Measurements from ENCODE around the gene USP10. TPM values are rescaled to one million over a fixed set of nuclear protein-coding genes. Genes with fewer than 3 reads are reported as not detected.
A peak's percentile ranks its signal among the peaks of the same experiment; 100 is the strongest.
"Not testable (repeated sequence)": the region's sequence is repeated elsewhere in the genome, so short reads cannot be mapped to it uniquely, and the experiment has no call there.

Gene USP10
- total and polyA plus RNA-seq, 5 experiments from 2014 or later = 61.3 to 89.8 (median 80.7) TPM

GRCh38 chr16:84724606-84725309, 25.0 kb downstream of the USP10 start:
- POLR2A ChIA-PET = interaction anchor here (0.8 to 1.4 kb wide), 3 partner anchors 11 to 102 kb away, joined by 3 to 4 read pairs (median 4); no protein-coding TSS in a partner anchor
- no peaks in the 10 kb centered on the region for H3K27me3 Mint-ChIP-seq
- peak overlapping the region in 7 of 10 donors; percentile 5 to 87 (median 72) for H3K27ac Mint-ChIP-seq
- H3K9me3 Mint-ChIP-seq = no peaks in the 10 kb centered on the region
- peaks cover 38 to 78% (median 65%) of the 10 kb centered on the region in 4 donors for H3K4me1 Mint-ChIP-seq
- peak; percentile 32 to 64 for ATAC-seq
- peaks cover 0 to 23% (median 3%) of the 10 kb centered on the region in 3 donors for H3K36me3 Mint-ChIP-seq
- DNase-seq = peak in 1 of 10 donors; percentile 22
- peak overlapping the region in 5 of 10 donors; percentile 2 to 60 (median 37) for H3K4me3 Mint-ChIP-seq

- Mint-ChIP-seq H3K4me1 (peaks cover 40 to 81% (median 68%) of the 10 kb centered on the region in 4 donors), H3K4me3 (peak overlapping the region in 4 of 10 donors; percentile 1 to 81 (median 58)), H3K9me3 (no peaks in the 10 kb centered on the region), H3K27me3 (no peaks in the 10 kb centered on the region), H3K27ac (peak overlapping the region in 5 of 10 donors; percentile 14 to 74 (median 48)), H3K36me3 (peaks cover 0 to 17% (median 3%) of the 10 kb centered on the region in 3 donors)
- DNase-seq (no peak), ATAC-seq (peak in 1 of 2 donors; percentile 17)
- POLR2A ChIA-PET = interaction anchor here (0.5 to 1.7 kb wide), 5 partner anchors 54 to 211 kb away, joined by 3 to 5 read pairs (median 3); partner anchors contain the start of gene KLHL36
These were observed 25.8 kb downstream of the USP10 start for GRCh38 chr16:84725481-84726078.

GRCh38 chr16:84726079-84726668, 26.4 kb downstream of the USP10 start:
- peak; percentile 83 to 87 for ATAC-seq
- POLR2A ChIA-PET = interaction anchor here (0.5 to 1.7 kb wide), 5 partner anchors 54 to 212 kb away, joined by 3 to 11 read pairs (median 3); partner anchors contain the start of gene KLHL36
- no peaks in the 10 kb centered on the region for H3K27me3 Mint-ChIP-seq
- peak overlapping the region in 6 of 10 donors; percentile 14 to 83 (median 61) for H3K27ac Mint-ChIP-seq
- H3K4me1 Mint-ChIP-seq = peaks cover 41 to 86% (median 71%) of the 10 kb centered on the region in 4 donors
- peak; percentile 66 to 90 (median 80) for DNase-seq
- no peaks in the 10 kb centered on the region for H3K9me3 Mint-ChIP-seq
- peak overlapping the region in 9 of 10 donors; percentile 11 to 81 (median 58) for H3K4me3 Mint-ChIP-seq
- peaks cover 0 to 13% (median 1%) of the 10 kb centered on the region in 3 donors for H3K36me3 Mint-ChIP-seq

GRCh38 chr16:84726669-84727467, 27.1 kb downstream of the USP10 start:
- H3K9me3 Mint-ChIP-seq = no peaks in the 10 kb centered on the region
- H3K27me3 Mint-ChIP-seq = no peaks in the 10 kb centered on the region
- POLR2A ChIA-PET = interaction anchor here (0.9 to 1.7 kb wide), 4 partner anchors 79 to 240 kb away, joined by 3 to 11 read pairs (median 4); partner anchors contain the start of gene KLHL36
- peak overlapping the region in 6 of 10 donors; percentile 11 to 81 (median 28) for H3K4me3 Mint-ChIP-seq
- H3K36me3 Mint-ChIP-seq = peaks cover 0 to 8% (median 0%) of the 10 kb centered on the region in 3 donors
- ATAC-seq (peak in 1 of 2 donors; percentile 12), DNase-seq (no peak)
- H3K27ac Mint-ChIP-seq = peak overlapping the region in 2 of 10 donors; percentile 15 to 47
- peaks cover 42 to 89% (median 72%) of the 10 kb centered on the region in 4 donors for H3K4me1 Mint-ChIP-seq

- Mint-ChIP-seq H3K4me1 (peaks cover 30 to 71% (median 54%) of the 10 kb centered on the region in 4 donors), H3K9me3 (no peaks in the 10 kb centered on the region), H3K27ac (no peak overlapping the region), H3K36me3 (peaks cover 0 to 11% (median 0%) of the 10 kb centered on the region in 3 donors), H3K4me3 (no peak overlapping the region), H3K27me3 (no peaks in the 10 kb centered on the region)
- no peak for ATAC-seq
- DNase-seq = no peak
- POLR2A ChIA-PET = interaction anchor here (1.0 to 1.2 kb wide), 2 partner anchors 10 to 216 kb away, joined by 3 to 4 read pairs; no protein-coding TSS in a partner anchor
These were observed 29.1 kb downstream of the USP10 start for GRCh38 chr16:84728853-84729424.

GRCh38 chr16:84729716-84730320, 30.0 kb downstream of the USP10 start:
- no peak for ATAC-seq
- Mint-ChIP-seq H3K27ac (peak overlapping the region in 3 of 10 donors; percentile 71 to 74 (median 73)), H3K36me3 (peaks cover 0 to 20% (median 0%) of the 10 kb centered on the region in 3 donors), H3K4me3 (no peak overlapping the region), H3K9me3 (no peaks in the 10 kb centered on the region), H3K27me3 (no peaks in the 10 kb centered on the region), H3K4me1 (peaks cover 25 to 62% (median 47%) of the 10 kb centered on the region in 4 donors)
- POLR2A ChIA-PET = interaction anchor here (0.6 to 1.4 kb wide), 4 partner anchors 9 to 222 kb away, joined by 3 to 4 read pairs (median 4); partner anchors contain the start of gene KLHL36
- no peak for DNase-seq

GRCh38 chr16:84730406-84731106, 30.8 kb downstream of the USP10 start:
- ATAC-seq = peak; percentile 46 to 50
- peak overlapping the region in 2 of 10 donors; percentile 17 to 73 for H3K27ac Mint-ChIP-seq

GRCh38 chr16:84732332-84732673, 32.5 kb downstream of the USP10 start:
- Mint-ChIP-seq H3K4me1 (peaks cover 17 to 55% (median 44%) of the 10 kb centered on the region in 4 donors), H3K36me3 (peaks cover 0 to 23% (median 0%) of the 10 kb centered on the region in 3 donors)
- POLR2A ChIA-PET = interaction anchor here (0.6 to 0.7 kb wide), 2 partner anchors 28 to 93 kb away, joined by 3 to 5 read pairs; no protein-coding TSS in a partner anchor
- not testable (repeated sequence) for H3K4me3 Mint-ChIP-seq, H3K27ac Mint-ChIP-seq, H3K9me3 Mint-ChIP-seq, DNase-seq, ATAC-seq, H3K27me3 Mint-ChIP-seq

More at GRCh38 chr16:84730406-84731106, 30.8 kb downstream of the USP10 start:
- Mint-ChIP-seq H3K36me3 (peaks cover 0 to 23% (median 0%) of the 10 kb centered on the region in 3 donors), H3K4me1 (peaks cover 23 to 58% (median 43%) of the 10 kb centered on the region in 4 donors), H3K4me3 (peak overlapping the region in 5 of 10 donors; percentile 8 to 52 (median 52)), H3K9me3 (no peaks in the 10 kb centered on the region), H3K27me3 (no peaks in the 10 kb centered on the region)
- POLR2A ChIA-PET = interaction anchor here (0.6 to 1.4 kb wide), 4 partner anchors 14 to 219 kb away, joined by 3 to 4 read pairs (median 4); partner anchors contain the start of gene KLHL36
- peak in 2 of 10 donors; percentile 9 to 24 for DNase-seq

GRCh38 chr16:84732674-84733352, 33.0 kb downstream of the USP10 start:
- POLR2A ChIA-PET = interaction anchor here (0.7 kb wide), 1 partner anchor 93 kb away, joined by 5 read pairs; no protein-coding TSS in a partner anchor
- Mint-ChIP-seq H3K4me1 (peaks cover 20 to 56% (median 47%) of the 10 kb centered on the region in 4 donors), H3K4me3 (no peak overlapping the region), H3K36me3 (peaks cover 0 to 23% (median 0%) of the 10 kb centered on the region in 3 donors), H3K27me3 (no peaks in the 10 kb centered on the region), H3K9me3 (no peaks in the 10 kb centered on the region), H3K27ac (no peak overlapping the region)
- ATAC-seq (no peak), DNase-seq (no peak)

Measured in naive thymus-derived CD8-positive, alpha-beta T cell (primary cell).